Stimulated activated CD8-positive, alpha-beta memory T cell treated with anti-CD3 and anti-CD28 coated beads, Interleukin-12 subunit alpha, Interleukin-12 subunit beta, amount 100 ng/mL, for 1 hour (primary cell): ENCODE data around the gene SRRT.
"Not testable (repeated sequence)": the region's sequence is repeated elsewhere in the genome, so short reads cannot be mapped to it uniquely, and the experiment has no call there.

Experiments used
- DNase-seq: peaks from one replicate; pipeline ENCODE4 v3.0.0-alpha.2; 2020; ENCODE audit warnings: low read depth

Gene SRRT

DNA sequence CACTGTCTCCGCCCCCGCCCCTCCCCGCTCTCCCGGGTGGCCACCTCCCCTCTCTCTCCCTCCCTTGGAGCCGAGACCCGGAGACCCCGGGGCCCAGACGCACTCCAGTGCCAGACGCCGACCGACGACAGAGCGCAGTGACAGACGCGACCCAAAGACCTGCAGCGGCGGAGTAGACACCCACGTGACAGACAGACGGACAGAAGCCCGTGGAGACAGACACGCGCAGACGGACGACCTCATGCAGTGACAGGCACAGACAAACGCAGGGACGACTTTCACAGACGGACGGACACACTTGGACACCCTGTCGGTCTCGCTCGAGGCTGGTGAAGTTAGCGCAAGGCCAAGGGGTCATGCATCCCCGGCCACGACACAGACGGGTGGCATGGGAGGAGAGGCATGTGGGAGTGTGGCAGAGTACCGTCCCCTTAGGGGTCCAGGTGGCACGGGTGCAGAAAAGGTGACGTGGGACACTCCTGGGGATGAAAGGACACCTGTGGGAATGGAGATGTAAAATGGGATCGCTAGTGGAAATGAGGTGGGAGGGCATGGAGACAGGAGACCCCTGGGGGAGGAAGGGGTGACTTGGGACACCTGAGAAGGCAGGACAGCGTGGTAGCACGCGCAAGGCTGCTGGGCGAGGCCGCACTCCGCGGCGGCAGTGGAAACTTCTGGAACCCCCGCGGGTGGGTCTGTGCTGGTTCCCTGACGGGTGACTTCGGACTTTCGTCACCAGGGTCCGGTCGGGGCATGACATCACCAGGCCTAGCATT is 21.2 kb downstream of the SRRT start:
- DNase-seq: no peak

DNA sequence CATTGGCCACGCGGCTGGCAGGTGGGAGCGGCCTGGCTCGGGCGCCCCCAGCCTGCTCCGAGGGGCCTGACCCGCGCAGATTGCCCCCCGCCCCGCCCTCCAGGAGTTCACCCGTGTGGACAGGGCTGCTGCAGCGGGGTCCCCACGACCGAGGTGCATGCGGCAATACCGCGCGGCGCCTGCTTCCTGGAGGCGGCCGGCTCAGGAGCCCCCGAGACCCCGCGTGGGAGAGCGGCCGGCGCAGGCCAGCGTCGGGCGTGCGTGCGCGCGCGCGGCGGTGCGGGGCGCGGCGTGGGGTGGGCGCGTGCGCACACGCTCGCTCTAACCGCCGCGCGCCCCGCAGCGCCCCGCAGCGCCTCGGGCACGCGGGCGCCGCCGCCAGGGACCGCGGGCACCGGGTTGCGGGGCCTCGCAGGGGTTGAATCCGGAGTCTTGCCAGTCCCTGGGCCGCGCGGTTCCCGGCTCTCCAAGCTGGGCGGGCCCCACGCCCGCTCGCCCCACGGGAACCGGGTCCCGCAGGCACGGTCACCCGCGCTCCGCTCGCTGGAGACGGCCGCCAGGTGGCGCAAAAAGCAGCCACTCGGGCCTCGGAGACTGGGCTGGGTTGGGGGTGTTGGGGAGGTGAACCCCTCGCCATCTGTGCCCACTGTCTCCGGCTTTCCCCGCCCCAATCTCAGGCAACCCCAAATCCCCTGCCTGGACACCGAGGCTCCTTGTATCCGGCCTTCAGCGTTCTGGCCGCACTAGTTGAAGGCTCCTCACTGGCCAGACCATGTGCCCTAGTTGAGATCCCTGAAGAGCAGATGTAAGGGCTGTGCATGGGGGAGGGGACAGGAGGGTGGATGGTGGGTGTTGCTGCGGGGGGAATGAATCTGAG is 22.1 kb downstream of the SRRT start:
- peak; percentile 65 for DNase-seq

DNA sequence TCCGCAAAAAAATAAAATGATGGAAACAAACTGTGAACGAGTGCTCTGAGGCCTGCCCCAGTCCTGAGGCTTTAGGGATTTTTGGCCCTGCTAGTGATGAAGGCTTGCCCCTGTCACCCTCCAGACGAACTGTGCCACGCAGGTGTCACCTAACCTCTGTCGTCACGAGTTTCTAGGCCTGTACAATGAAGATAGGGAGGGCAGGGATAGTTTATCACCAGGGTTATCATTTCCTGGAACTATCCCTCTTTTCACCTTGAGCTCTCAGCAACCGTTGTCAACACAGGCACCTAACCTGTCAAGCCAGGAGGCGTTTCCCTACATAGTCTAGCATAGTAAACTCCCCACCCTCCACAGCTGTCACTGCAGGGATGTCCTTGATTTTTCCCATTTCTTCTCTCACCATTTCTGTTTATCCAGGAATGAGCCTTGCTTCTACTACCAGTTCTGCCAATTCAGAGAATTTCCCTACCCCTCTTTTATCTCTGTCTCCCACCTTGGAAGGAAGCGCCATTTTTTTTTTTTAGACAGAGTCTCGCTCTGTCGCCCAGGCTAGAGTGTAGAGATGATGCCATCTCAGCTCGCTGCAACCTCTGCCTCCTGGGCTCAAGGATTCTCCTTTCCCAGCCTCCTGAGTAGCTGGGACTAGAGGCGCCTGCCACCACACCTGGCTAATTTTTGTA is 23.0 kb downstream of the SRRT start:
- no peak for DNase-seq

DNA sequence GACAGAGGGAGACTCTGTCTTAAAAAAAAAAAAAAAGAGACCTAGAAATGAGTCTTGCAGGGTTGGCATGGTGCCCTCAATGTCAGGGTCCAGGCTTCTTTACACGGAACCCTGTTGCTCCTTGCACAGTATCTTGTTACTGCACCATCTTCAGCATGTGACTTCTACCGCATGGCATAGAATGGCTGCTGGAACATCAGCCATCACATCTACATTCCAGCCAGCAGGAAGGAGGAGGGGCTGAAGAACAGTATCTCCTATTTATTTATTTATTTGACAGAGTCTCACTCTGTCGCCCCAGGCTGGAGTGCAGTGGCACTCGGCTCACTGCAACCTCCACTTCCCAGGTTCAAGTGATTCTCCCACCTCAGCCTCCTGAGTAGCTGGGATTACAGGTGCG is 24.5 kb downstream of the SRRT start:
- DNase-seq: no peak

DNA sequence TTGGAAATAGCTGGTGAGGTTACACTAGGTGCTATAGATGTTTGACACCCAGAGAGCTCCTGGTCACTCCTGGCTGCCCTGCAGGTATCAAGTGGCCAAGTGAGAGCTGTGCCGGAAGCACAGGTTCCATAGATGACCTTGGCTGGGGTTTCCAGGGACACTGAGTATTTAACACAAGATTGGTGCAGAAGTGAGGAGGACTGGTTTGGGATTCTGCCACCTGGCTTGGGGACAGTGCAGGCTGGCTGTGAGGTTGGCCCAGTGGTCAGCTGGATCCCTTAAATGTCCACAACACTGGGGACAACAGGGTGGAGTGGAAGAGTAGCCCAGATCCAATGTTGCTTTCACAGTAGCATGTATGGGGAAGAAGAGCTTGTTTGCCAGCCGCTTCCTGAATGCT is 26.1 kb downstream of the SRRT start:
- no peak for DNase-seq

DNA sequence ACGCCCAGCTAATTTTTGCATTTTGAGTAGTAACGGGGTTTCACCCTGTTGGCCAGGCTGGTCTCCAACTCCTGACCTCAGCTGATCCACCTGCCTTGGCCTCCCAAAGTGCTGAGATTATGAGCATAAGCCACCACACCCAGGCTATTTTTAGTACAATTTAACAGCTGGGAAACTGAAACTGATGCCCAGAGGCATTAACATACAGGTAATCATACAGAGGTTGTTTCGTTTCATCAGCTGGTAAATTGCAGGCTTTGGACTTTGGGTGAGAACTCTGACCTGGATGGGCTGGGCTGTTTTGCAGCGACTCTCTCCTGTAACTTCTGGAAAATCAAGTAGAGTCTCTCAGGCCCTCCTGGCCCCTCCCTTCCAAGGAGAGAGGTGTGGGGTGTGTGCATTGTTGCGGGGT is 27.0 kb downstream of the SRRT start:
- DNase-seq: no peak

DNA sequence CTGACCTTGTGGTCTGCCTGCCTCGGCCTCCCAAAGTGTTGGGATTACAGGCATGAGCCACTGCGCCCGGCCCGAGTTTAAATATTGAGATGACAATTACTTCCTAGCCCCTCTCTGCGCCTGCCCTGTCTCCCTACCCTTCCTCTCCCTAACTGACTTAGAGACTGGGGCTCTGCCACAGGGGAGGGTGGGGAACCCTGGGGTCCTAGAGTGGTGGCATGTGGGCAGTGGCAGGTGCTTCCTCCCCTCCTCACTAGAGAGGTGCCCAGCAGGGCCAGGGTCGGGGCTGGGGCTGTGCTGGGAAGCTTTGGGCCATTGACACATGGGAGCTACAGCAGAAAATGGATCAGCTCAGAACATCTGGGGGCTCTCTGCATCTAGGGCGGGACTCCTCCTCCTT is 27.7 kb downstream of the SRRT start:
- DNase-seq: no peak

DNA sequence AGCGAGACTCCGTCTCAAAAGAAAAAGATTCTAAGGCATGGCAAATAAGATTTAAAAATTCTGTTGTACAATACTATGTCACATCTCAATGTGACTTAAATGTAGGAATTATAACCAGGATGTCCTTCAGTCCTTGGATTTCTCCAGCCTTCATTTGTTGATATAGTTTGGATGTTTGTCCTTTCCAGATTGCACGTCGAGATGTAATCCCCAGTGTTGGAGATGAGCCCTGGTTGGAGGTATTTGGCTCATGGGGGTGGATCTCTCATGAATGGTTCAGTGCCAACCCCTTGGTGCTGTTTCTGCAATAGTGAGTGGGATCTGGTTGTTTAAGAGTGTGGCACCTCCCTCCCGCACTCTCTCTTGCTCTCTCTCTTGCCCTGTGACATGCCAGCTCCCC is 33.6 kb downstream of the SRRT start:
- DNase-seq: no peak

DNA sequence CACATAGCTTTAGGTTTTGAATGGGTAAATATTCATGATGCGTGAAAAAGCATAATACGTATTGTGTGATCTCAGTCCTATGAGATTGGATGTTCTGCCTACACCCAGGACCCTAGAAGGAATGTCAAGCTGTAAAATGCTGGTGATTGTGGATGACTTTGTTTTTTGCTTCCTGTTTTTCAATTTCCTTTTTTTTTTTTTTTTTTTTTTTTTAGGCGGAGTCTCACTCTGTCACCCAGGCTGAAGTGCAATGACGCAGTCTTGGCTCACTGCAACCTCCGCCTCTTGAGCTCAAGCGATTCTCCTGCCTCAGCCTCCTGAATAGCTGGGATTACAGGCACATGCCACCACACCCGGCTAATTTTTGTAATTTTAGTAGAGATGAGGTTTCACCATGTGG is 35.5 kb downstream of the SRRT start:
- not testable (repeated sequence) for DNase-seq

DNA sequence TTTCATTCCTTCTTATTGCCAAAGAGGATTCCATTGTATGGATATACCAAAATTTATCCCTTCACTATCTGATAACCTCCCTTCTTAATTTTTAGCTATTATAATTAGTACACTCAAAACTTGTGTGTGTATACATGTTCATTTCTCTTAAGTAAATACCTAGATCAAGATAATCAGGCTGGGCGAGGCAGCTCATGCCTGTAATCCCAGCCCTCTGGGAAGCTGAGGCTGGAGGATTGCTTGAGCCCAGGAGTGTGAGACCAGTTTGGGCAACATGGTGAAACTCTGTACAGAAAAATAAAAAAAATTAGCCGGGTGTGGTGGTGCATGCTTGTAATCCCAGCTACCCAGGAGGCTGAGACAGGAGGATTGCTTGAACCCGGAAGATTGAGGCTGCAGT is 36.6 kb downstream of the SRRT start:
- no peak for DNase-seq

DNA sequence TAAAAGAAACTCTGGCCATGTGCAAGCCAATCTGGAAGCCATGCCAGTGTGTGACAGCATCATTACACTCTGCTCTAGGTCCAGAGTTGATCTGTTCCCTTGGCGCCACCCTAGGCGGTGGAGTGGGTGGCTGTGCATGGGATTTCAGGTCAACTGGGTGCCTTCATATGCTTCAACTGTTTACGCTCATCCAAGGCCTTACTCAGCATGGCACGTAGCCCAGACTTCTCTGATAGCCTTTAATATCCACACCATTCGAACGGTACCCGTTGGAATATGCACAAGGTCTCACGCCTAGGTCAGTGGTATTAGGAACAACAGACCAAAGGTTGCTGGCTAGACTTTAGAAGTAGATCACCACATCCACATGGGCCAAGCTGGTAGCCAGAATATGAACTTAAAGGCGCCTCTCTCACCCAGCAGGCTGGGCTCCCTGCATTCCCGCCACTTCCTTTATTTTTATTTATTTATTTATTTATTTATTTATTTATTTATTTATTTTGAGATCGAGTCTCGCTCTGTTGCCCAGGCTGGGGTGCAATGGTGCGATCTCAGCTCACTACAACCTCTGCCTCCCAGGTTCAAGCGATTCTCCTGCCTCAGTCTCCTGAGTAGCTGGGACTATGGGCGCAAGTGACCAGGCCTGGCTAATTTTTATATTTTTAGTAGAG is 39.4 kb downstream of the SRRT start:
- no peak for DNase-seq

DNA sequence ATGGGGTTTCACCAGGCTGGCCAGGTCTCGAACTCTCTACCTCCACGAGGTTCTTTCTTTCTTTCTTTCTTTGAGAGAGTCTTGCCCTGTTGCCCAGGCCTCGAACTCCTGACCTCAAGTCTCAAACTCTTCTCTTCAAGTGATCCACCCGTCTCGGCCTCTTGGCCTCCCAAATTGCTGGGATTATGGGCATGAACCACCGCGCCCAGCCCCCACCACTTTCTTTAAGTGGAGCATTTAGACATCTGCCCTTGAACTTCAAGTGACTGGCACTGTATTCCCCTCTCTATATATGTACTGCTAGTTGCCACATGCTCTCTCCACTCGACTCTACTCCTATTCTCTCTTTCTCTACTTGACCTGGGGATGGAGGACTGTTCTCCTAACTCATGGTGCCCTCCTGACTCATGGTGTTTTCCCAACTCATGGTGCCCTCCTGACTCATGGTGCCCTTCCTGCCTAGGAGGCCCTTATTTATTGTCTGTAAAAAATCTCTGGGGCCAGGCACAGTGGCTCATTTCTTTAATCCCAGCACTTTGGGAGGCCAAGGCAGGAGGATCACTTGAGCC is 40.1 kb downstream of the SRRT start:
- DNase-seq: no peak

DNA sequence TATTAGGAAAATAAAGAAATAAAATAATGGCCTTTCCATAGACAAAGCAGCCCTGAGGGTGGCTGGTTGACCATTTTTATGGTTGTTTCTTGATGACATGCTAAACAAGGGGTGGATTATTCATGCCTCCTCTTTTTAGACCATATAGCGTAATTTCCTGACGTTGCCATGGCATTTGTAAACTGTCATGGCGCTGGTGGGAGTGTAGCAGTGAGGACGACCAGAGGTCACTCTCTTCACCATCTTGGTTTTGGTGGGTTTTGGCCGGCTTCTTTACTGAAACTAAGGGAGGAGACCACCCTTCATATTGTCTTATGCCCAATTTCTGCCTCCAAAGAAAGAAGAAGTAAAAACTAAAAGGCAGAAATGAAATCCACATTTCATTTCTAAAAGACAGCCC is 44.4 kb downstream of the SRRT start:
- not testable (repeated sequence) for DNase-seq

DNA sequence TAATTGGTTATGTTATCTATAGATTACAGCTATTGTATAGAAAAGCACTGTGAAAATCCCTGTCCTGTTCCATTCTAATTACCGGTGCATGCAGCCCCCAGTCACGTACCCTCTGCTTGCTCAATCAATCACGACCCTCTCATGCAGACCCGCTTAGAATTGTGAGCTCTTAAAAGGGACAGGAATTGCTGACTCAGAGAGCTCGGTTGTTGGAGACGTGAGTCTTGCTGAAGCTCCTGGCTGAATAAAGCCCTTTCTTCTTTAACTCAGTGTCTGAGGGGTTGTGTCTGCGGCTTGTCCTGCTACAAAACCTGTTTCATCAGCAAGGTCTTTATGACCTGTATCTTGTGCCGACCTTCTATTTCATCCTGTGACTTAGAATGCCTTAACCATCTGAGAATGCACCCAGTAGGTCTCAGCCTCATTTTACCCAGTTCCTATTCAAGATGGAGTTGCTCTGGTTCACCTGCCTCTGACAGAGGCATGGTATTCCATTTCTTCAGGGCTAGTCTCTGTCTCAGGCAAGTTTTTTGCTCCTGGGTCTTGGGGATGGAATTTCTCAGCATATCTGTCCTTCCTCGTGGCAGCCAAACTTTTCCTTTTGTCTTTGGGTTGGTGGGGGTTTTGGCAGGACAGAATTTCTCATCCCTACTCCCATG is 45.0 kb downstream of the SRRT start:
- DNase-seq: not testable (repeated sequence)

DNA sequence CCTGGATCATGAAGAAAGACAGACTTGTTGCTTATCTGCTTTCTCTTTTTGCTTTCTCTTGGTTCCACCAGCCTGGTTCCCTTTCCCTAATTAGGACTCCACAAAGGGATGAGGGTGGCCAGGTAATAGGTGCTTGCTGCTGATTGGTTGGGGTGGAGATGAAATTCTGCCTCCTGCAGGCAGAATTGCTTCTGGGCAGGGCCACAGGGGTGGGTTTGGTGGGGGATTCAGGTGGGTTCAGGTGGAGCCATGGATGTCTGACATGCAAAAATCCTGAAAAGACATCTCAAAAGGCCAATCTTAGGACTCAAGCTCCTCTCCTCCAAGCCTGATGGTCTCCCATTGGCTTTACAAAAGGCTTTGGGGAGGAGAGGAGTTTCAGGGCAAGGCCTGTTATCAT is 46.1 kb downstream of the SRRT start:
- DNase-seq: no peak

DNA sequence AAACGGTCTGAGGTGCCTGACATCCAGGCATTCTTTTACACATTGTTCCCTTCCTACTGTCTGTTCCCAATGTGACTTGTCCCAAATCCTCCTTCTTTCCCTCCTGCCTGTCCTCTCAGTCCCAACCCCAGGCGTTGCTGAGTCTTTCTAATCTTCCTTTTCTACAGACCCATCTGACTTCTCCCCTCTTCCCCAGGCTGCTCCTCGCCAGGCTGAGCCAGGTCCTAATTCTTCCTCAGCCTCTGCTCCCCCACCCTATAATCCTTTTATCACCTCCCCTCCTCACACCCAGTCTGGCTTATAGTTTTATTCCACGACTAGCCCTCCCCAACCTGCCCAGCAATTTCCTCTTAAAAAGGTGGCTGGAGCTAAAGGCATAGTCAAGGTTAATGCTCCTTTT is 48.7 kb downstream of the SRRT start:
- not testable (repeated sequence) for DNase-seq

DNA sequence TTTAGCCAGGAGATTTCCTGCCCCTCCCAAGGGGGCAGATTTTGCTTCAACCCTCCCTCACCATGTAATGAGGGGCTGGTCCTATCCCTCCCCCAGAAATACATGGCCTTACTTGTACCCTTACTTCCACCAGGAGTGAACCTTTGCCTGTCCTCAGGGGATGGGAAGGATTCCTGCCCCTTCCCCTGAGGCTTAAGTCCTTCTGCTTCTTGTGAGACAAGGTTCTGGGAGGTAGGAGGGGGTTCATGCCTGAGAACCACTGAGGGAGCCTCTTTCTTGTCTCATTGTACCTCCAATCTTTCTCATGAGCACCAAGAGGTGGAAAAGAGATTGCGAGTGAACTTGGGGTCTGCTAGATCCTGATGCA is 54.9 kb downstream of the SRRT start:
- no peak for DNase-seq

DNA sequence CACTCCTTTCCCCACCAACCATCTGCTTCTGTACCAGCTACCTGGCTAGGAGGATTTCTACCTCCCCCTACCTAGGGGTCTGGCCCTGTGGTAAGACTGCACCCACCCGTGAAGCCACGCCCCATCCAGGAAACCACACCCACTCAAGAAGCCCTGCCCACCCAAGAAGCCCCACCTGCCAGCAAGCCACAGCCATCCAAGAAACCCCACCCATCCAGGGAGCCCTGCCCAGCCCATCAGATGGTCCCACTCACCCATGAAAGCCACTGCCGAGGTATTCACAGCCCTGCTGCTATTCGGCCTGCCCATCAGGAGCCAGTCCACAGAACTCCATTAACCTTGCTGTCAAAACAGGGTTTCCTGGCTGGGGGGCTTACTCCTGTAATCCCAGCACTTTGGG is 58.8 kb downstream of the SRRT start:
- DNase-seq: no peak

DNA sequence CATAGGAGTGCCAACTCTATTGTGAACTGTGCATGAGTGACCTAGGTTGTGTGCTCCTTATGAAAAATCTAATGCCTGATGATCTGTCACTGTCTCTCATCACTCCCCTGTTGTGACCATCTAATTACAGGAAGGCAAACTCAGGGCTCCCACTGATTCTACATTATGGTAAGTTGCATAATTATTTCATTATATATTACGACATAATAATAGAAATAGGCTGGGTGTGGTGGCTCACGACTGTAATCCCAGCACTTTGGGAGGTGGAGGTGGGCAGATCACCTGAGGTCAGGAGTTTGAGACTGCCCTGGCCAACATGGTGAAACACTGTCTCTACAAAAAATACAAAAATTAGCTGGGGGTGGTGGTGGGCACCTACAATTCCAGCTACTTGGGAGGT is 60.5 kb downstream of the SRRT start:
- DNase-seq: not testable (repeated sequence)

DNA sequence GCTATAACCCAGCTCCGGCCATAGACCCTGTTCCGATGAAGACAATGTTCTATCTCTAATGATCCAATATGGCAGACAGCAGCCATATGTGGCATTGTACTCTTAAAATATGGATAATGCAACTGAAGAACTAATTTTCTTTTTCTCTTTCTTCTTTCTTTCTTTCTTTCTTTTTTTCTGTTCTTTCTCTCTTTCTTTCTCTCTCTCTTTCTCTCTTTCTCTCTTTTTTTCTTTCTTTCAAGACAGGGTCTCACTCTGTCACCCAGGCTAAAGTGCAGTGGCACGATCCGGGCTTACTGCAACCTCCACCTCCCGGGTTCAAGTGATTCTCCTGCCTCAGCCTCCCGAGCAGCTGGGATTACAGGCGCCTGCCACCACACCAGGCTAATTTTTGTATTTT is 61.3 kb downstream of the SRRT start:
- DNase-seq: not testable (repeated sequence)
